K562 (cell line): ENCODE measurements around the gene SPINT4. TPM values are rescaled to one million over a fixed set of nuclear protein-coding genes. Genes with fewer than 3 reads are reported as not detected.

ENCODE experiments used
- ATAC-seq: fragments of 200-7000 bp; cut with Tn5 transposase; 3 replicates; pipeline ENCODE4 v1.9.1; 2020; ENCODE audit warnings: moderate library complexity
- BruUV-seq: library from RNA; stranded (reverse); fragments of 400-500 nt; replicated peaks from 2 replicates; lab custom pipeline; 2021; lab: Mats Ljungman, UMichigan
- CTCF ChIA-PET: fragments of 300-600 bp; formaldehyde crosslinking; extraction: SDS; loops from one replicate; lab custom pipeline; 2021; ENCODE audit warnings: low intra/inter-chr PET ratio; lab: Yijun Ruan, JAX
- POLR2A ChIA-PET: fragments of 300-600, 350-650 bp; sonication (Branson Sonifier 250); formaldehyde crosslinking; extraction: SDS; loops from one replicate; lab custom pipeline; 2021; ENCODE audit warnings: antibody characterized with exemption, inconsistent platforms; lab: Yijun Ruan, JAX
- DNase-seq, 4 experiments: peaks; one replicate each; pipeline versions ENCODE4 v3.0.0 to v3.0.0-alpha.2; 2011 to 2018; ENCODE audit warnings: low spot score in 3 of 4, mixed read lengths in 3 of 4; ENCODE audit errors: extremely low read depth in 1 of 4
- FAIRE-seq: peaks from 2 replicates; lab custom pipeline; 2011; peaks lifted over from hg19 to GRCh38; lab: Jason Lieb, UNC
- H2AFZ ChIP-seq: 2 replicates; pipeline ENCODE4 v1.6.0; 2011; ENCODE audit warnings: low read depth, low read length, control low read depth, inconsistent platforms
- H3K27ac ChIP-seq: fragments of 200-600 bp; 3 replicates; pipeline ENCODE4 v1.8.0; 2011; ENCODE audit warnings: low read depth, mild to moderate bottlenecking, control low read depth, inconsistent platforms, low read length, moderate library complexity, mixed read lengths; ENCODE audit errors: extremely low read depth
- H3K27me3 ChIP-seq, 2 experiments: fragments of 300-600 bp in 1 of 2; 2 replicates in 1 of 2; 3 replicates in 1 of 2; pipeline versions ENCODE4 v1.6.0 to v1.8.0; 2011; ENCODE audit warnings: inconsistent platforms in 2 of 2, low read length in 2 of 2, mild to moderate bottlenecking in 1 of 2, mixed read lengths in 1 of 2, moderate library complexity in 1 of 2; ENCODE audit not compliant: control insufficient read depth in 2 of 2, insufficient read depth in 2 of 2
- H3K36me3 ChIP-seq: fragments of 300-600 bp; 3 replicates; pipeline ENCODE4 v1.8.0; 2011; ENCODE audit warnings: mild to moderate bottlenecking, low read length, inconsistent platforms; ENCODE audit not compliant: control insufficient read depth, insufficient read depth
- H3K4me1 ChIP-seq, 2 experiments: fragments of 200-600 bp in 1 of 2; replicated peaks in 1 of 2; 2 replicates in 1 of 2; 3 replicates in 1 of 2; pipeline versions ENCODE4 v1.5.1 to v1.8.0; 2011; ENCODE audit warnings: inconsistent platforms in 2 of 2, low read length in 2 of 2, mild to moderate bottlenecking in 1 of 2, mixed read lengths in 1 of 2, moderate library complexity in 1 of 2; ENCODE audit not compliant: control insufficient read depth in 2 of 2, insufficient read depth in 2 of 2
- H3K4me2 ChIP-seq: 2 replicates; pipeline ENCODE4 v1.6.1; 2011; ENCODE audit warnings: low read length, control low read depth, inconsistent platforms, mixed read lengths; ENCODE audit not compliant: insufficient read depth
- H3K4me3 ChIP-seq: fragments of 200-600 bp; sonication (generic), shearing (Covaris generic); 2 replicates; pipeline ENCODE4 v1.5.1; 2016; ENCODE audit warnings: control low read depth, inconsistent platforms
- H3K79me2 ChIP-seq: fragments of 200-600 bp; 3 replicates; pipeline ENCODE4 v1.8.0; 2011; ENCODE audit warnings: low read length, inconsistent platforms; ENCODE audit not compliant: control insufficient read depth, insufficient read depth
- H3K9ac ChIP-seq, 2 experiments: 2 replicates each; pipeline versions ENCODE4 v1.6.0 to v1.6.1; 2011; ENCODE audit warnings: low read depth in 2 of 2, low read length in 2 of 2, control low read depth in 1 of 2, inconsistent platforms in 1 of 2, mild to moderate bottlenecking in 1 of 2, mixed read lengths in 1 of 2; ENCODE audit not compliant: insufficient read depth in 1 of 2
- H3K9me1 ChIP-seq: one replicate; pipeline ENCODE4 v1.6.0; 2011; ENCODE audit warnings: inconsistent platforms, mild to moderate bottlenecking, low read length, moderate library complexity; ENCODE audit not compliant: control insufficient read depth, insufficient read depth
- H3K9me3 ChIP-seq: replicated peaks from 2 replicates; pipeline ENCODE4 v1.5.1; 2011; ENCODE audit warnings: low read depth, low read length, inconsistent platforms; ENCODE audit not compliant: control insufficient read depth, insufficient read depth
- H4K20me1 ChIP-seq: replicated peaks from 2 replicates; pipeline ENCODE4 v1.6.1; 2011; ENCODE audit warnings: low read length, inconsistent platforms, mixed read lengths; ENCODE audit not compliant: control insufficient read depth, insufficient read depth
- BMI1 ChIP-seq: fragments of 150-350 bp; IDR thresholded peaks from 2 replicates; pipeline ENCODE4 v1.6.1; 2014; ENCODE audit warnings: low read length
- CBFA2T2 ChIP-seq: fragments of 450-650 bp; conservative IDR thresholded peaks from 2 replicates; pipeline ENCODE4 v1.6.1; 2017; ENCODE audit warnings: mild to moderate bottlenecking
- DDX20 ChIP-seq: fragments of 450-650 bp; IDR thresholded peaks from 2 replicates; pipeline ENCODE4 v1.6.1; 2016; ENCODE audit warnings: missing genetic modification characterization, low read depth, mild to moderate bottlenecking, missing compliant biosample characterization, moderate library complexity
- ETV5 ChIP-seq: sonication (generic); formaldehyde crosslinking; IDR thresholded peaks from 2 replicates; pipeline ENCODE4 v1.4.0; 2020; ENCODE audit warnings: low read depth, mild to moderate bottlenecking, missing genetic modification reagents
- FOXJ2 ChIP-seq: fragments of 200-800 bp; sonication (Bioruptor generic); IDR thresholded peaks from 2 replicates; pipeline ENCODE4 v1.6.1; 2016; ENCODE audit warnings: missing genetic modification characterization, missing compliant biosample characterization
- GTF2A2 ChIP-seq: IDR thresholded peaks from 2 replicates; pipeline ENCODE4 v1.6.1; 2016; ENCODE audit warnings: mild to moderate bottlenecking, missing genetic modification characterization, missing compliant biosample characterization
- GTF2F1 ChIP-seq: IDR thresholded peaks from 2 replicates; pipeline ENCODE4 v1.6.1; 2011; ENCODE audit warnings: low read depth, low read length, improper control_type of control experiment
- GTF3C2 ChIP-seq: IDR thresholded peaks from 3 replicates; pipeline ENCODE4 v1.6.1; 2011; ENCODE audit warnings: borderline replicate concordance, mild to moderate bottlenecking, moderate library complexity; ENCODE audit not compliant: insufficient read length; ENCODE audit errors: extremely low read depth
- HNRNPK ChIP-seq: fragments of 200-400 bp; formaldehyde crosslinking; IDR thresholded peaks from one replicate; pipeline ENCODE4 v1.6.1; 2018; ENCODE audit warnings: mild to moderate bottlenecking, low read depth, low read length; ENCODE audit not compliant: poor library complexity, severe bottlenecking
- RNF219 ChIP-seq: fragments of 250-450 bp; sonication (Bioruptor Pico); IDR thresholded peaks from 2 replicates; pipeline ENCODE4 v1.5.0; 2022; ENCODE audit warnings: mild to moderate bottlenecking
- RUNX1 ChIP-seq: sonication (generic); IDR thresholded peaks from 2 replicates; pipeline ENCODE4 v1.6.1; 2016; ENCODE audit warnings: antibody characterized with exemption, low read depth
- TBL1XR1 ChIP-seq, 2 experiments: IDR thresholded peaks; 2 replicates each; pipeline ENCODE4 v1.6.1; 2012; ENCODE audit warnings: improper control_type of control experiment in 2 of 2, low read length in 2 of 2, mild to moderate bottlenecking in 1 of 2
- U2AF2 ChIP-seq: fragments of 200-400 bp; formaldehyde crosslinking; optimal IDR thresholded peaks from 2 replicates; pipeline ENCODE3; 2017; ENCODE audit warnings: low read depth, mild to moderate bottlenecking, low read length
- ZFP36 ChIP-seq: fragments of 150-350 bp; IDR thresholded peaks from 2 replicates; pipeline ENCODE4 v1.6.1; 2018; ENCODE audit warnings: low read length, low read depth; ENCODE audit not compliant: partially characterized antibody
- ZNF263 ChIP-seq: sonication (generic); formaldehyde crosslinking; IDR thresholded peaks from 2 replicates; pipeline ENCODE4 v1.8.0; 2022; ENCODE audit warnings: mild to moderate bottlenecking, missing genetic modification reagents, borderline replicate concordance
- ZNF766 ChIP-seq: fragments of 200-800 bp; sonication (Bioruptor generic); conservative IDR thresholded peaks from 2 replicates; pipeline ENCODE4 v1.6.1; 2016; ENCODE audit warnings: missing genetic modification characterization, missing compliant biosample characterization
- WGBS: fragments of 100-300 bp; shearing (Covaris generic); methylation state at CpG from one replicate; pipeline ENCODE4 v1.1.6; 2016; ENCODE audit warnings: low coverage, mixed read lengths; ENCODE audit not compliant: insufficient coverage; ENCODE audit errors: missing lambda C conversion rate; 5-methylcytosine and 5-hydroxymethylcytosine counted together
- in situ Hi-C: fragments of 300-500 bp; cut with MboI; formaldehyde crosslinking; loops from 4 replicates; pipeline ENCODE4 v1.15.0; 2018; ENCODE audit warnings: inconsistent platforms, mixed read lengths
- intact Hi-C: fragments of 100-400 bp; cut with micrococcal nuclease; formaldehyde crosslinking; loops from 2 replicates; pipeline ENCODE4 v1.14.2; 2022
- polyA plus RNA-seq, 8 experiments: library from polyadenylated mRNA; depleted of rRNA in 4 of 8; stranded (reverse) in 5 of 8; unstranded in 3 of 8; fragments of >200 nt; fragmentation: Nextera tagmentation in 2 of 8; fragmentation: Illumina TruSeq in 1 of 8; extraction: Ambion mirVana in 2 of 8; extraction: Trizol in 1 of 8; gene quantifications; 2 replicates each; pipeline versions ENCODE4 v1.2.1 to v1.2.3, GENCODE V29; 2011 to 2014; ENCODE audit warnings: inconsistent platforms in 1 of 8, missing spikeins in 1 of 8
- total RNA-seq, 7 experiments: library from RNA; depleted of rRNA in 6 of 7; stranded (reverse); fragments of >200 nt in 6 of 7; fragmentation: Illumina TruSeq in 2 of 7; extraction: Trizol in 2 of 7; gene quantifications; 2 replicates each; pipeline versions ENCODE4 v1.2.1 to v1.2.3, GENCODE V29; 2011 to 2021; ENCODE audit warnings: low replicate concordance in 1 of 7

Gene SPINT4
- total and polyA plus RNA-seq, 9 of the 15 experiments (the other 6 are each of a cell fraction or from before 2014, with no cell fraction given) = not detected

GRCh38 chr20:45768479-45768878, 46.3 kb downstream of the SPINT4 start (continued):
- TF ChIP-seq FOXJ2 (tag) (no peak), GTF2A2 (no peak)

- POLR2A ChIA-PET = interaction anchor here (0.6 to 1.4 kb wide), 7 partner anchors 10 to 466 kb away, joined by 3 to 4 read pairs (median 3); no protein-coding TSS in a partner anchor
- ATAC-seq (peak; percentile 87), DNase-seq (peak; percentile 73 to 87 (median 74)), FAIRE-seq (peak; percentile 95)
- intact Hi-C loops (loop anchor here (1.0 to 5.0 kb wide), 6 partner anchors 142 to 448 kb away; partner anchors contain the start of gene WFDC10A), in situ Hi-C loops (loop anchor here (5.0 to 10.0 kb wide), 2 partner anchors 316 to 449 kb away; no protein-coding TSS in a partner anchor)
- H3K4me1 ChIP-seq = peaks cover 0 to 2% of the 10 kb centered on the region in 2 experiments; a peak in 2 of 5 replicates
- no peak overlapping the region for H3K9ac ChIP-seq
- H3K27ac ChIP-seq = no peak overlapping the region
- no peaks in the 10 kb centered on the region for H3K36me3 ChIP-seq
- H2AFZ ChIP-seq = peak overlapping the region; percentile 60
- no peaks in the 10 kb centered on the region for H3K9me1 ChIP-seq
- BruUV-seq = no TSS peak
- 22% methylated on average over 4 of the region's 5 CpGs for WGBS
- H3K9me3 ChIP-seq = no peaks in the 10 kb centered on the region
- H3K4me3 ChIP-seq = no peak overlapping the region
- H4K20me1 ChIP-seq = no peaks in the 10 kb centered on the region
- H3K79me2 ChIP-seq = no peaks in the 10 kb centered on the region
- peaks cover 5 to 8% of the 10 kb centered on the region in 2 experiments for H3K27me3 ChIP-seq
- H3K4me2 ChIP-seq = no peak overlapping the region
- CTCF ChIA-PET = interaction anchor here (0.7 to 2.7 kb wide), 17 partner anchors 11 to 465 kb away, joined by 3 to 29 read pairs (median 3); partner anchors contain the start of genes EPPIN, RBPJL and SYS1
- no peak for TF ChIP-seq GTF2F1
- TF ChIP-seq U2AF2 = no peak
- 0 out of 2 replicates have a peak, but pooled peaks have one; percentile 12 for TF ChIP-seq CBFA2T2
- no peak for TF ChIP-seq ZNF263 (CRISPR knock-in tag)
- TF ChIP-seq HNRNPK = no peak
- TF ChIP-seq DDX20 (tag) = no peak
- no peak for TF ChIP-seq ETV5
- no peak for TF ChIP-seq RUNX1
- TF ChIP-seq GTF3C2 = no peak
- TF ChIP-seq BMI1 = peak; percentile 19; the same call in 1 of the 2 replicates
- no peak for TF ChIP-seq ZNF766 (CRISPR knock-in tag)
- no peak for TF ChIP-seq ZFP36
- TF ChIP-seq TBL1XR1 (IDR thresholded peaks at IDR 0.05; ENCODE audit: low read length in 2 of 2) = 0 out of 4 replicates have a peak, but pooled peaks of 1 of the 2 experiments have one; percentile 43
- TF ChIP-seq RNF219 (CRISPR knock-in tag) = no peak
Observed at GRCh38 chr20:45771182-45771759, 49.1 kb downstream of the SPINT4 start.
